H1 (cell line): ENCODE data around the gene CHRNG. TPM values are rescaled to one million over a fixed set of nuclear protein-coding genes. Genes with fewer than 3 reads are reported as not detected.

ENCODE experiments used
- CTCF ChIA-PET: fragments of 300-600 bp; sonication (Branson Sonifier 250); formaldehyde crosslinking; loops from one replicate; lab custom pipeline; 2021; ENCODE audit not compliant: partially characterized antibody; lab: Charles Lee
- POLR2A ChIA-PET: fragments of 300-600 bp; sonication (Branson Sonifier 250); formaldehyde crosslinking; loops from one replicate; lab custom pipeline; 2021; ENCODE audit warnings: inconsistent platforms; ENCODE audit not compliant: partially characterized antibody; lab: Charles Lee
- DNase-seq, 2 experiments: peaks; one replicate each; pipeline versions ENCODE4 v3.0.0 to v3.0.0-alpha.2; 2010 to 2022; ENCODE audit warnings: low spot score in 2 of 2, low read depth in 1 of 2, mixed read lengths in 1 of 2
- FAIRE-seq: peaks from 2 replicates; lab custom pipeline; 2011; peaks lifted over from hg19 to GRCh38; lab: Jason Lieb, UNC
- H2AFZ ChIP-seq: 2 replicates; pipeline ENCODE4 v1.8.1; 2012; ENCODE audit warnings: low read length, inconsistent platforms
- H2AK5ac ChIP-seq: 2 replicates; pipeline ENCODE4 v1.6.1; 2013; ENCODE audit warnings: low read depth, low read length
- H2BK120ac ChIP-seq: replicated peaks from 2 replicates; pipeline ENCODE3; 2013; ENCODE audit warnings: low read depth, low read length, inconsistent platforms
- H2BK12ac ChIP-seq: 2 replicates; pipeline ENCODE4 v1.6.1; 2013; ENCODE audit warnings: low read depth, low read length
- H2BK15ac ChIP-seq: 2 replicates; pipeline ENCODE4 v1.6.1; 2013; ENCODE audit warnings: low read length
- H2BK20ac ChIP-seq: 2 replicates; pipeline ENCODE4 v1.6.1; 2013; ENCODE audit warnings: low read length
- H2BK5ac ChIP-seq: 2 replicates; pipeline ENCODE4 v1.6.1; 2013; ENCODE audit warnings: low read depth, low read length
- H3K14ac ChIP-seq: 2 replicates; pipeline ENCODE4 v1.6.1; 2013; ENCODE audit warnings: inconsistent platforms; ENCODE audit not compliant: insufficient read length
- H3K18ac ChIP-seq: 2 replicates; pipeline ENCODE4 v1.6.1; 2013; ENCODE audit warnings: low read length; ENCODE audit errors: extremely low read depth
- H3K23ac ChIP-seq: 2 replicates; pipeline ENCODE4 v1.6.1; 2013; ENCODE audit warnings: inconsistent platforms; ENCODE audit not compliant: insufficient read length
- H3K23me2 ChIP-seq: 2 replicates; pipeline ENCODE4 v1.6.1; 2013; ENCODE audit warnings: low read depth, low read length
- H3K27ac ChIP-seq: 2 replicates; pipeline ENCODE4 v1.6.1; 2011; ENCODE audit warnings: low read depth, low read length, inconsistent platforms
- H3K27me3 ChIP-seq, 4 experiments: replicated peaks in 1 of 4; 1 replicate in 1 of 4; 2 replicates in 3 of 4; pipeline versions ENCODE4 v1.6.1 to v1.8.1; 2011 to 2013; ENCODE audit warnings: low read length in 3 of 4, mild to moderate bottlenecking in 3 of 4, inconsistent platforms in 2 of 4, mixed read lengths in 2 of 4, moderate library complexity in 1 of 4; ENCODE audit not compliant: control insufficient read depth in 3 of 4, insufficient read depth in 3 of 4; ENCODE audit errors: extremely low read depth in 1 of 4
- H3K36me3 ChIP-seq, 4 experiments: 2 replicates each; pipeline versions ENCODE4 v1.6.1 to v1.8.1; 2011 to 2013; ENCODE audit warnings: mild to moderate bottlenecking in 4 of 4, low read length in 3 of 4, moderate library complexity in 2 of 4, control low read depth in 1 of 4, inconsistent platforms in 1 of 4; ENCODE audit not compliant: insufficient read depth in 4 of 4, control insufficient read depth in 2 of 4
- H3K4ac ChIP-seq: replicated peaks from 2 replicates; pipeline ENCODE3; 2013; ENCODE audit warnings: low read length, low read depth, mixed read lengths, inconsistent platforms; ENCODE audit not compliant: insufficient read length
- H3K4me1 ChIP-seq, 4 experiments: replicated peaks in 1 of 4; 1 replicate in 1 of 4; 2 replicates in 3 of 4; pipeline versions ENCODE4 v1.6.1 to v1.8.1; 2011 to 2013; ENCODE audit warnings: low read length in 3 of 4, inconsistent platforms in 2 of 4, mixed read lengths in 1 of 4; ENCODE audit not compliant: insufficient read depth in 4 of 4, control insufficient read depth in 3 of 4
- H3K4me2 ChIP-seq, 2 experiments: 2 replicates each; pipeline versions ENCODE4 v1.6.1 to v1.8.1; 2011 to 2013; ENCODE audit warnings: low read depth in 2 of 2, low read length in 2 of 2, control low read depth in 1 of 2, inconsistent platforms in 1 of 2, mild to moderate bottlenecking in 1 of 2; ENCODE audit not compliant: insufficient read depth in 1 of 2
- H3K4me3 ChIP-seq, 4 experiments: fragments of 200-600, 300-600 bp in 1 of 4; sonication (generic), shearing (Covaris generic), sonication (Bioruptor Twin) in 1 of 4; 2 replicates each; pipeline versions ENCODE4 v1.5.1 to v1.8.1; 2011 to 2016; ENCODE audit warnings: low read length in 4 of 4, low read depth in 3 of 4, control low read depth in 2 of 4, inconsistent platforms in 2 of 4, mild to moderate bottlenecking in 2 of 4, mixed read lengths in 1 of 4, moderate library complexity in 1 of 4; ENCODE audit not compliant: insufficient read depth in 2 of 4; ENCODE audit errors: extremely low read depth in 1 of 4
- H3K56ac ChIP-seq: replicated peaks from 2 replicates; pipeline ENCODE3; 2013; ENCODE audit warnings: low read depth, mild to moderate bottlenecking, mixed read lengths, low read length, inconsistent platforms; ENCODE audit not compliant: insufficient read length
- H3K79me1 ChIP-seq: 2 replicates; pipeline ENCODE4 v1.6.1; 2013; ENCODE audit warnings: low read depth, low read length, control low read depth
- H3K79me2 ChIP-seq, 2 experiments: 2 replicates each; pipeline versions ENCODE4 v1.6.1 to v1.8.1; 2012 to 2013; ENCODE audit warnings: low read length in 2 of 2, mild to moderate bottlenecking in 2 of 2, inconsistent platforms in 1 of 2; ENCODE audit not compliant: insufficient read depth in 2 of 2, control insufficient read depth in 1 of 2
- H3K9ac ChIP-seq, 4 experiments: replicated peaks in 1 of 4; 1 replicate in 1 of 4; 2 replicates in 3 of 4; pipeline versions ENCODE4 v1.6.1 to v1.8.1; 2011 to 2013; ENCODE audit warnings: low read depth in 3 of 4, low read length in 3 of 4, control low read depth in 2 of 4, mild to moderate bottlenecking in 2 of 4, moderate library complexity in 2 of 4, inconsistent platforms in 1 of 4; ENCODE audit errors: extremely low read depth in 1 of 4
- H3K9me3 ChIP-seq, 2 experiments: 2 replicates each; pipeline versions ENCODE4 v1.6.1 to v1.8.1; 2012 to 2013; ENCODE audit warnings: mild to moderate bottlenecking in 2 of 2, moderate library complexity in 2 of 2, control low read depth in 1 of 2, inconsistent platforms in 1 of 2, low read depth in 1 of 2, low read length in 1 of 2, mixed read lengths in 1 of 2; ENCODE audit not compliant: insufficient read depth in 2 of 2
- H4K20me1 ChIP-seq, 2 experiments: replicated peaks in 1 of 2; 2 replicates each; pipeline versions ENCODE3 to v1.8.1; 2011 to 2013; ENCODE audit warnings: inconsistent platforms in 2 of 2, low read length in 2 of 2, mild to moderate bottlenecking in 1 of 2; ENCODE audit not compliant: insufficient read depth in 2 of 2, control insufficient read depth in 1 of 2
- H4K5ac ChIP-seq: 2 replicates; pipeline ENCODE4 v1.6.1; 2013; ENCODE audit warnings: low read length, low read depth, mixed read lengths, inconsistent platforms; ENCODE audit not compliant: insufficient read length
- H4K8ac ChIP-seq: 2 replicates; pipeline ENCODE4 v1.8.0; 2013; ENCODE audit warnings: mild to moderate bottlenecking, moderate library complexity, low read length, inconsistent platforms; ENCODE audit not compliant: insufficient read depth; ENCODE audit errors: extremely low read depth
- H4K91ac ChIP-seq: replicated peaks from 2 replicates; pipeline ENCODE3; 2013; ENCODE audit warnings: low read length, mixed read lengths, inconsistent platforms; ENCODE audit not compliant: insufficient read length
- BRCA1 ChIP-seq: IDR thresholded peaks from 2 replicates; pipeline ENCODE4 v1.6.1; 2012; ENCODE audit warnings: low read depth, low read length, improper control_type of control experiment
- HDAC2 ChIP-seq, 2 experiments: fragments of 300-600 bp in 1 of 2; sonication (generic) in 1 of 2; IDR thresholded peaks; 2 replicates each; pipeline ENCODE4 v1.6.1; 2011 to 2012; ENCODE audit warnings: low read depth in 2 of 2, low read length in 2 of 2, mild to moderate bottlenecking in 2 of 2, moderate library complexity in 2 of 2, borderline replicate concordance in 1 of 2, inconsistent platforms in 1 of 2
- JUND ChIP-seq: IDR thresholded peaks from 2 replicates; pipeline ENCODE4 v1.6.1; 2011; ENCODE audit warnings: mild to moderate bottlenecking, improper control_type of control experiment, low read length
- POU5F1 ChIP-seq: IDR thresholded peaks from 2 replicates; pipeline ENCODE4 v1.6.1; 2011; ENCODE audit warnings: low read depth, mild to moderate bottlenecking, low read length, moderate library complexity
- RBBP5 ChIP-seq: IDR thresholded peaks from 2 replicates; pipeline ENCODE4 v1.7.1; 2012; ENCODE audit warnings: low read depth, mild to moderate bottlenecking, inconsistent platforms, low read length, moderate library complexity, borderline replicate concordance
- RFX5 ChIP-seq: IDR thresholded peaks from 2 replicates; pipeline ENCODE4 v1.6.1; 2011; ENCODE audit warnings: low read depth, low read length, improper control_type of control experiment, borderline replicate concordance
- SAP30 ChIP-seq: fragments of 300-600 bp; sonication (generic); IDR thresholded peaks from 2 replicates; pipeline ENCODE4 v1.7.1; 2012; ENCODE audit warnings: low read length, moderate library complexity, mild to moderate bottlenecking, inconsistent platforms; ENCODE audit not compliant: insufficient read depth, insufficient replicate concordance
- SIN3A ChIP-seq, 2 experiments: IDR thresholded peaks in 1 of 2; conservative IDR thresholded peaks in 1 of 2; 2 replicates each; pipeline ENCODE4 v1.6.1; 2011 to 2012; ENCODE audit warnings: low read length in 2 of 2, improper control_type of control experiment in 1 of 2, low read depth in 1 of 2, mild to moderate bottlenecking in 1 of 2
- SP1 ChIP-seq: IDR thresholded peaks from 2 replicates; pipeline ENCODE4 v1.6.1; 2011; ENCODE audit warnings: low read depth, low read length
- SP2 ChIP-seq: IDR thresholded peaks from 2 replicates; pipeline ENCODE4 v1.6.1; 2012; ENCODE audit warnings: mild to moderate bottlenecking, low read length, inconsistent platforms
- SP4 ChIP-seq: IDR thresholded peaks from 2 replicates; pipeline ENCODE4 v1.6.1; 2012; ENCODE audit warnings: low read length, inconsistent platforms
- polyA plus RNA-seq, 7 experiments: library from polyadenylated mRNA; depleted of rRNA in 3 of 7; stranded (reverse) in 5 of 7; unstranded in 2 of 7; fragments of >200 nt in 5 of 7; fragments of 200-250 nt in 2 of 7; gene quantifications; 1 replicate in 5 of 7; 2 replicates in 1 of 7; 4 replicates in 1 of 7; pipeline versions ENCODE4 v1.2.1 to v1.2.3, GENCODE V29; 2011 to 2013; ENCODE audit warnings: missing spikeins in 2 of 7, mixed read lengths in 2 of 7
- total RNA-seq: library from RNA; stranded (reverse); fragmentation: NEBNext Ultra II Directional; extraction: Animal tissue kit (Norgen Biotek cat#: 25700); gene quantifications from 2 replicates; pipeline ENCODE4 v1.2.1, GENCODE V29; 2021
- TF ChIP-seq, protein P1 (sequence below): IDR thresholded peaks from 2 replicates; pipeline ENCODE4 v1.6.1; 2012; ENCODE audit warnings: inconsistent platforms
- TF ChIP-seq, protein P2 (sequence below): IDR thresholded peaks from 2 replicates; pipeline ENCODE4 v1.6.1; 2012; ENCODE audit warnings: low read length, inconsistent platforms

Gene CHRNG
- total and polyA plus RNA-seq, 2 of the 8 experiments (the other 6 are each of a cell fraction or from before 2014, with no cell fraction given), result 0.05 TPM; not detected in 1

DNA sequence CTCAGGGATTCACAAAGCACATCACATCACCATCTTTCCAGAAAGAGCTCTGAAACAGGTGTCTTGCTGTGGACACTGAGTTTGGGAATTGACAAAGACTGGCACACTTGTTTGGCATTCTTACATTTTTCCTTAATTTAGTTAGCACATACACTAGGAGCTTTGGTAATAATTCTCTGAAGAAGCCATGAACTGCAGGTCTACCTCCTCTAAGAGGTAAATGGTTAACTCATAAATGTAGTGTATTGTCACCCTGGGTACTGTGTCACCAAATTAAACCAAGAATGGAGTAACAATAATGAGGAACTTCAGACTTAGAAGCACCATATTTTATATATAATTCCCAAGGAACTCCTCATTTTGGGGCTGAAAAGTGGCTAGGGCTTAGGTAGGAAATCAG, 33.5 kb downstream of the CHRNG start:
- Histone ChIP-seq H2BK20ac (no peak overlapping the region), H3K27ac (no peak overlapping the region), H4K8ac (no peak overlapping the region), H3K36me3 (peaks cover 9 to 43% (median 32%) of the 10 kb centered on the region in 4 experiments; a peak in 7 of 8 replicates), H2AFZ (no peak overlapping the region), H3K9me3 (no peaks in the 10 kb centered on the region), H4K91ac (no peak overlapping the region), H2BK5ac (no peak overlapping the region), H3K23ac (no peak overlapping the region), H3K79me1 (no peaks in the 10 kb centered on the region; the same call in 1 of the 2 replicates), H3K56ac (no peak overlapping the region), H3K79me2 (no peaks in the 10 kb centered on the region), H4K5ac (no peak overlapping the region), H2BK120ac (no peak overlapping the region), H3K4me2 (no peak overlapping the region), H2BK12ac (no peak overlapping the region), H2BK15ac (no peak overlapping the region), H3K27me3 (no peaks in the 10 kb centered on the region), H3K4ac (no peak overlapping the region), H2AK5ac (no peak overlapping the region), H3K18ac (no peak overlapping the region), H3K14ac (no peak overlapping the region), H3K4me1 (no peaks in the 10 kb centered on the region), H3K4me3 (no peak overlapping the region), H4K20me1 (peaks cover 0 to 4% of the 10 kb centered on the region in 2 experiments), H3K23me2 (no peaks in the 10 kb centered on the region), H3K9ac (no peak overlapping the region)
- no peak for DNase-seq
- no peak for FAIRE-seq
- POLR2A ChIA-PET, result no interaction called here
- CTCF ChIA-PET, result interaction anchor here (0.8 to 1.8 kb wide), 4 partner anchors 10 to 49 kb away, joined by 3 to 8 read pairs (median 3); no protein-coding TSS in a partner anchor
- no peak for TF ChIP-seq SP4
- TF ChIP-seq SP1, result no peak
- no peak for TF ChIP-seq JUND
- no peak for TF ChIP-seq RFX5
- TF ChIP-seq RBBP5, result no peak
- no peak for TF ChIP-seq SAP30
- TF ChIP-seq, protein P1, sequence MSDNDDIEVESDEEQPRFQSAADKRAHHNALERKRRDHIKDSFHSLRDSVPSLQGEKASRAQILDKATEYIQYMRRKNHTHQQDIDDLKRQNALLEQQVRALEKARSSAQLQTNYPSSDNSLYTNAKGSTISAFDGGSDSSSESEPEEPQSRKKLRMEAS, result no peak
- no peak for TF ChIP-seq SP2
- TF ChIP-seq, protein P2, sequence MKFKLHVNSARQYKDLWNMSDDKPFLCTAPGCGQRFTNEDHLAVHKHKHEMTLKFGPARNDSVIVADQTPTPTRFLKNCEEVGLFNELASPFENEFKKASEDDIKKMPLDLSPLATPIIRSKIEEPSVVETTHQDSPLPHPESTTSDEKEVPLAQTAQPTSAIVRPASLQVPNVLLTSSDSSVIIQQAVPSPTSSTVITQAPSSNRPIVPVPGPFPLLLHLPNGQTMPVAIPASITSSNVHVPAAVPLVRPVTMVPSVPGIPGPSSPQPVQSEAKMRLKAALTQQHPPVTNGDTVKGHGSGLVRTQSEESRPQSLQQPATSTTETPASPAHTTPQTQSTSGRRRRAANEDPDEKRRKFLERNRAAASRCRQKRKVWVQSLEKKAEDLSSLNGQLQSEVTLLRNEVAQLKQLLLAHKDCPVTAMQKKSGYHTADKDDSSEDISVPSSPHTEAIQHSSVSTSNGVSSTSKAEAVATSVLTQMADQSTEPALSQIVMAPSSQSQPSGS, result no peak
- TF ChIP-seq BRCA1, result no peak
- no peak for TF ChIP-seq HDAC2 (IDR thresholded peaks at IDR 0.05; ENCODE audit: borderline replicate concordance in 1 of 2, low read depth in 2 of 2, low read length in 2 of 2)
- TF ChIP-seq POU5F1, result no peak
- TF ChIP-seq SIN3A (conservative IDR thresholded peaks at IDR 0.05 in 1 of 2, IDR thresholded peaks at IDR 0.05 in 1 of 2; ENCODE audit: low read depth in 1 of 2, low read length in 2 of 2), result no peak
